Activated CD4-positive, alpha-beta T cell treated with anti-CD3 and anti-CD28 coated beads, Interleukin-2, amount 50 U/mL, for 4 hours (primary cell): Measurements from ENCODE around the gene POC1B.

ENCODE experiments used
- DNase-seq, 2 experiments: peaks; one replicate each; pipeline ENCODE4 v3.0.0-alpha.2; 2020

The POC1B gene

GRCh38 chr12:89494411-89495231 is 31.2 kb downstream of the POC1B start:
- DNase-seq = no peak

- DNase-seq = no peak
These were observed 32.1 kb downstream of the POC1B start for GRCh38 chr12:89493670-89494302.

GRCh38 chr12:89492883-89493282 is 33.0 kb downstream of the POC1B start:
- DNase-seq = no peak

DNA sequence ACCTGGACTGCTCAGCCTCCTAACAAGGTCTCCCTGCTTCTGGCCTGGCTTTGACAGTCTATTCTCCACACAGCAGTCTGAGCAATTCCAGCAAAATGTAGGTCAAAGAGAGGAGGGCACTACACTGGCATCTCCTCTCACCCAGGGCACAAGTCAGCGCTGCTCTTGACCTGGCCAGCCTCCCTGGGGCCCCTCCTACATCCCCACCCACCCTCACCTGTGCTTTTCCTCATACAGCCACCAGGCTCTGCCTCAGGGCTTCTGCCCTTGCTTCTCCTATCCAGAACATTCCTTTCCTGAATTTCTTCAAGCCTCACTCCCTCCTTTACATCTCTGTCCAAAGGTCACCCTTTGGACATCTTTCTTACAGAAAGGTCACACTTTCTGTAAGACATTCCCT is 34.9 kb downstream of the POC1B start:
- DNase-seq = no peak

DNA sequence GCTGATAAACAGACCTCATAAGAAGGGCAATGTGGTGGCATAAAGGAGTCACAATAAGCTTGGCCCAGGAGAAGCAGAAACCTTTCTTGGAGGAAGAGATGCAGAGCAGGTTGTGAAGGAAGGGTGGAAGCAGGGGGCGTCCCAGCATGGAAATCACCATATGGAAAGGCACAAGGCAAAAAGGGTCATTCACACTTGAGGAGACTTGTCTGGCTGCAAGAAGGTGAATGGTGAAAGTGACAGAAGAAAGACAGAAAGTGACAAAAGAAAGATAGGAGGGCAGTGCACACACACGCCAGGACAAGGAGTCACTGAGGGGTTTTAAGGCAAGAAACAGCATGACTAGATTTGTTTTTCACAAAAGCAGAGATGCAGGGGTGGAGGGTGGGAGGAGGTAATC is 39.6 kb downstream of the POC1B start:
- no peak for DNase-seq

DNA sequence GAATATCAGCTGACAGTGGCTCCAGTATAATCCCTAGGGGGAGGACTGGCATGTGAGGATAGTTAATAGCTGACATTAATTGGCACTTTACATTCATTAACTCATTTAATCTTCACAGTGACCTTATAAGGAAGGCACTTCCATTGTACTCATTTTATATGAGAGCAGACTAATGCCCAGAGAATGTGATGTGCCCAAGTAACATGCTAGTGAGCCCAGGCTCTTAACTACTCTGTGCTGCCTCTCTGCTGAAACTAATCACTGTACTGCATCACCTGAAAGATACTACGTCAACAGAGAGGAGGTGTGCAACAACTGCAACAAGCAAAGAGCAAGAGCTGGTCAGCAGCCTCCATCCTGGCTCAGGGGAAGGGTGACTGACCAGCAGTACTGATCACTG is 41.4 kb downstream of the POC1B start:
- DNase-seq = no peak

GRCh38 chr12:89481213-89481914 is 44.5 kb downstream of the POC1B start:
- no peak for DNase-seq

DNA sequence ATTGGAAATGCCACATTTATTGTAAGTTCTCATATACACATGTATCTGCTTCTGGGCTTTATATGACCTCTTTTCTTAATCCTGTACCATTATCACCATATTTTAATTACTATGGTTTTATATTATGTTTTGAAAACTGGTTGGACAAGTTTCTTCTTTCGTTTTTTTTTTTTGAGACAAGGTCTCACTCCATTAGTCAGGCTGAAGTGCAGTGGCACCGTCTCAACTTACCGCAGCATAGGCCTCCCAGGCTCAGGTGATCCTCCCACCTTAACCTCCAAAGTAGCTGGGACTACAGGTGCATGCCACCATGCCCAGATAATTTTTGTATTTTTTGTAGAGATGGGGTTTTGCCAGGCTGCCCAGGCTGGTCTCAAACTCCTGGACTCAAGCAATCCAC is 45.9 kb downstream of the POC1B start:
- DNase-seq = no peak

DNA sequence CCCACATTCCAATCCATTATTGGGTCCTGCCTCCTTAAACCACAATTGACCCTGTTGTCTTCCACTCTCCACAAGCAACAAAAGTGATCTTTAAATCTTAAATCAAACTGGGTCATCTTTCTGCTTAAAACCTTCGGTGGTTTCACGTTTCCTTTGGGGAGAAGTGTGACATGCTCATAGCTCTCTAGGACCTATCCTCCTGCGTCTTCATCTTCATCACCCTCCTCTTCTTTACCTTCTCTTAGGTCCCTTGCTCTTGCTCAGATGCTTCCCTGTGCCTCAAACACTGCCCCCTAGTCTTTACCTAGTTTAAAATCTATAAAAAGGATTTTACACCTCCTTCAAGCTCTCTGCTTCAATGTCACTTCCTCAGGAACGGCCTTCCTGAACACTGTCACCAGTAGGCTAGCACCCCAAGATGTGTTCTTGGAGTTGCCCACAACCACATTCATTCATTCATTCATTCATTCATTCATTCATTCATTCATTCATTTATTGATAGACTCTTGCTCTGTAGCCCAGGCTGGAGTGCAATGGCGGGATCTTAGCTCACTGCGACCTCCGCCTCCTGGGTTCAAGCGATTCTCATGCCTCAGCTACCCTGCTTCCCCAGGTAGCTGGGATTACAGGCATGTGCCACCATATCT is 48.1 kb downstream of the POC1B start:
- no peak for DNase-seq

DNA sequence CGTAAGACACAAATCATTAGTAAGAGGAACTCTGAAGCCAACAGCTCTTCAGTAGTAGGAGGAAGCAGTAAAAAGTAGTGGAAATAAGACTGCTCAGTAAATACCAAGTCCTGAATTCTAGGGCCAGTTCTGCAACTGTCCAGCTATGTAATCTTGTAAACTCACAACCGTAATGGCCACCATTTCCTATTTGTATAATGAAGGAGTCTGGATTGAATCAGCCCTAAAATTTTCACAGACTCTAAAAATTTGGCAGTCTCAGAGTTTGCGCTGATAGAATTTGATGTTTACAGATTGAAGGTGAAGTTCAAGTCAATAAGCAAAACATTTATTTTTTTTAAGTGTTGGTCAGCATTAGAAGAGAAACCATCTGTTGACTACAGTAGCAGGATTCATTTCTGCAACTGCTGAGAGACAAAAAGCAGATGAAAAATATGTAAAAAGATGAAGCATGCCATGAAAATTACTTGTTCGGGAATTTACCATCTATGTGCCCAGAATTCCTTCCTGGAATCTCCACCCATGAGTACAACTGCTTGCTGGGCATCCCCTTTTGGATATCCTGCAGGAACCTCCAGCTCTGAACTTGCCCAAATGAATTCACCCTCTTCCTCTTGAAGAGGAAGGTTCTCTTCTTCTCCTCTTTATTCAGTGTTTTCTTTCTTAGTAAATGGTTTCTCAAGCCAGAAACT is 48.8 kb downstream of the POC1B start:
- no peak for DNase-seq

DNA sequence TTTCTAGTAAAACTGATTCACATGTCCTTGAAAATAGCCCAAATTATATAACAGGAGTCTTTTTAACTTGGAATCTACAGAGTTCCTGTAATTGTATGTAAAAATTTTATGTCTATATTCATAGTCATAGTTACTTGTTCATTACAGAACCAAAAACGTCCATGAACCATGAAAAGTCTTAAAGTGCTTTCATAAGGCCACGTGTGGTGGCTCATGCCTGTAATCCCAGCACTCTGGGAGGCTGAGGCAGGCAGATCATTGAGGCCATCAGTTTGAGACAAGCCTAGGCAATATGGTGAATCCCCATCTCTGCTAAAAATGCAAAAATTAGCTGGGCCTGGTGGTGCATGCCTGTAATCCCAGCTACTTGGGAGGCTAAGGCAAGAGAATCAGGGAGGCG is 49.6 kb downstream of the POC1B start:
- no peak for DNase-seq

DNA sequence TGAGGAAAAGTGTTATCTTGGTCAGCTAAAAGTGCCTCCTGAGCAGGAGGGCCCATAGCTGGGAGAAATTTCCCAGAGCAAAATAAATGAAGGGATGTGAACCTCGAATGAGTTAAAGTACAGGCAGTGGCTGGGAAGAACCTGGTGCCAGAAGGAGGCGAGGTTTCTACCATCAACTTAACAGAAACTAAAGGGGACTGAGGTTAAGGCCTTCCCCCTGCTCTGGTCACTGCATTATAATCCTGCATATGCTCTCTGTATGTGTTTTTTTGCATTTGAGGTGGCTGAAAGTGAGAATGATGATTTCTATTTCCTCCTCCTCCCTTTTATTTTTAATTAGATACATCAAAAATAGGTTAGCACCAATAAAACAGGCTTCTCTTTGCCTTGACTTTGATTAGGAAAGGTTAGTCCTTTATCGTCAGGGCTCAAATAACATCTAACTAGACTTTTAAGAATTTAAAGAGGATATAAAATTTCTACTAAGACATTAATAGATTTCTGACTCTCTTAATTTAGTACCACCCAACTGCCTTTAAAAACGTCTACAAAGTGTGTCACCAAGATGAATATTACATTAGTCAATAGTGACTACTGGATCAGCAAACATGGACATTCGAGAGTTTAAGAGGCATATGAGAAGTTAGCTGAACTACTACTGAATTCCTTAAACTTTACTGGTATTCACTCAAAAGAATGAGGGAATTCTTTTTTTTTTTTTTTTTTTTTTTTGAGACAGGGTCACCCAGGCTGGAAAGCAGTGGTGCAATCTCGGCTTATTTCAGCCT is 50.5 kb downstream of the POC1B start:
- no peak for DNase-seq

DNA sequence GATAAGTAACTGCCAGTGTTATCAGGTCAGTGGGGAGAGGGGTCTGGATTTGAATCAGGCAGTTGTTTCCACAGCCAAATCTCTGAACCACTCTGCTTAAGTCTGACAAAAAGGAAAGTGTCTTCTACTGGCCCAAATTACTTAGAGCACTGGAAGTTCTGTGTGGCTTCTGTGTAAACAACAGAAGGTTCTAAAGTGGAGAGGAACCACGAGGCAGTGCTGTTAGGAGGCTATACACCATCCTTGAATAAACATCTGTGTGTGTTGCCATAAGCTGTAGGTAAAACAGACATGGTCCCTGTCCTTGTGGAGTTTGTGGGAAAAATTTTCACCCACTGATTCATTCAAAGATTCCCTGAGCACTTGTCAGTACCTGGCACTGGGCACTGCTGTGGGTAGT is 51.2 kb downstream of the POC1B start:
- DNase-seq = no peak

DNA sequence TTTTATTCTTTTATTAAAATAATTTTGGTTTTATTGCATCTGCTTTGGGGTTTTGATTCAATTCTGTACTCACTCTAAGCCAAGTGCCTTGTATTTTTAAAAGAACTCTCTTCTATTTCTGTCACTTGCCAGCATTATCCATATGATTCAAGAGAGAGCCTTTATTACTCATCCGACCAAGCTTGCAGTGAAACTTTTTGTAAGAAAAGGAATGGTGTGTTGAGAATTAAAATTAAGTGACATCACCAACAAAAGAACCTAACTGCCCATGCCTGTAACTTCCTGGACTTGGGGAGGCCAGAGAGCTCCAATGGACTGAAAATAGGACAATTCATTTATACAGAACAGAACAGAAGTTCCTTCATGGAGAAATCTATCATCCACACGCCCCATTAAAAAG is 53.3 kb downstream of the POC1B start:
- DNase-seq = no peak

DNA sequence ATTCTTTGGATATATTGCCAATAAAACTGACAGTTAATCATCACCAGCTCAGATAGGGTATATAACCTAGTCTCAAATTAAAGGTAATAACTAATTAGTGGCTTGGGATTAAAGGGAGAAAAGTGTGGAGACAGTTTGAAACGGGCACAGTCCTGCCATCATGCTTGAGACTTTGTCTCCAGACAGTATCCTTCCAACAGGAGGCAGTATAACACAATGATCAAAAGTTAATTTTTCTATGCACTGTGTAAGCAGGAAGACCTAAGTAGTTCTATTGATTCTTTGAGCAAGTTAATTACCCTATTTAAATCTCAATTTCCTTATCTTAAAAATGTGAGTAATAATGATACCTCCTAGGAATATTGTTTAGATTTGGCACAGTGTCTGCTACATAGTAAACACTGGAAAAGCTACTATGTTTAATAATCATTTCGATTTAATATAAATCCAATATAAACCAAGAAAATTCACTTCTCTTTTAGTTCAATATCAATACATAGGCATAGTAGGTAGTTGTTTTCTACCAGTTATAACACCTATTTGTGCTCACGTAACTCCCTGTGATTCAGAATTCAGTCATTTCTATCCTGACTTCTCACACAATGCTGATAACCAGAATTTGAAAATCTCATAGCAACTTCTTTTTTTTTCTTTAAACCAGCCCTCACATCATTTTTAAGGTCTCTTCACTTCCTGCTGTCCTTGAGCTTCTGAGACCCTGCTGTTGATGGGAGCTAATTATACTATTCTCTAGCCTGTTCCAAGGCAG is 54.9 kb downstream of the POC1B start:
- DNase-seq = no peak

- peak in 1 of 2 experiments; percentile 8 for DNase-seq
These were observed 56.5 kb downstream of the POC1B start for GRCh38 chr12:89469361-89469760.

DNA sequence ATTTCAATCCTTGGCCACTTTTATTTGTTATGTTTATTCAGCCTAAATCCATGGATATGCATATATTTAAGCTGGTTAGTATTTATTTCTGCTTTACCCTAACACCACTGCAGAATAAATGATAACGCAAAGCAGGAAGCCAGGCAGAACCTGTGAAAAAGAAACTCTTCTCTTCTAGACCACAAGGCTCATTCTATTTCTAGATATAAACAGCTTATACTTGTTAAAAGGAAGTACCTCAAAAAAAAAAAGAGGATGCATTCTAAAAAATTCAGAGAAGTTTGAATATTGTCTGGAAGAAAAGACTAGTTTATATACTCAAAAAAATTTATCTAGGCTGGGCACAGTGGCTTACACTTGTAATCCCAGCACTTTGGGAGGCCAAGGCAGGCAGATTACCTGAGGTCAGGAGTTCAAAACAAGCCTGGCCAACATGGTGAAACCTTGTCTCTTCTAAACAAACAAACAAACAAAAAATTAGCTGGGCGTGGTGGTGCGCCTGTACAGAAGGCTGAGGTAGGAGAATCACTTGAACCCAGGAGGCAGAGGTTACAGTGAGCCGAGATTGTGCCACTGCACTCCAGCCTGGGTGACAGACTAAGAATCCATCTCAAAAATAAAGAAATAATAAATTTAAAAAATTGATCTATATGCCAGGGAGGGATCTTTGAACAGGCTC is 57.1 kb downstream of the POC1B start:
- DNase-seq = no peak

DNA sequence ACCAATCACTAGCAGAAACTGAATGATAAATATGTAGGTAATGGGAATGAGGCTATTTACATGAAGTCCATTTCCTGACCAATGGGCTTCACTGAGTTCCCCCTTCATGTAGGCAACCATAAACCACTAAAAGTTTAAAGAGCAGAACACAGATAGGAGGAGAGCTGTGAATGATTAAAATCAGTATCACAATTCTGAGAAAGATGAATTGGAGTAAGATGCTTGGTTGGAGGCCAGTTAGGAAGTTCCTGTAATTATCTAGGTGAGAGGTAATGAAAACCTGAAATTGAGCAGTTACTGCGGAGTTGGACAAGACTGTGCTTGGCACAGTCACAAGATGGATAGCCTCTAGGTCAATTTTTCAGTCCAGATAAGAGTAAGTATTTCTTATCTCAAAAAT is 57.8 kb downstream of the POC1B start:
- no peak for DNase-seq

GRCh38 chr12:89464974-89465592 is 60.8 kb downstream of the POC1B start:
- no peak for DNase-seq
